KMS-11 (cell line): Measurements from ENCODE around the gene CCHCR1.

ENCODE experiments used
- H2AFZ ChIP-seq: fragments of 200-600 bp; sonication (generic); 2 replicates; pipeline ENCODE4 v1.6.1; 2016; ENCODE audit warnings: antibody characterized with exemption, mixed run types, low read depth
- H3K27ac ChIP-seq: fragments of 200-600 bp; sonication (generic); 2 replicates; pipeline ENCODE4 v1.6.1; 2016; ENCODE audit warnings: mild to moderate bottlenecking, mixed run types
- H3K27me3 ChIP-seq: fragments of 200-600 bp; sonication (generic); 2 replicates; pipeline ENCODE4 v1.6.1; 2017; ENCODE audit warnings: mild to moderate bottlenecking, low read depth, mixed run types, moderate library complexity; ENCODE audit not compliant: insufficient read depth
- H3K36me3 ChIP-seq: fragments of 200-600 bp; sonication (generic); 2 replicates; pipeline ENCODE4 v1.6.1; 2017; ENCODE audit warnings: mild to moderate bottlenecking, mixed run types; ENCODE audit not compliant: insufficient read depth
- H3K4me1 ChIP-seq: fragments of 200-600 bp; sonication (generic); 2 replicates; pipeline ENCODE4 v1.6.1; 2016; ENCODE audit warnings: mild to moderate bottlenecking, low read depth, mixed run types; ENCODE audit not compliant: poor library complexity, severe bottlenecking
- H3K4me2 ChIP-seq: fragments of 200-600 bp; sonication (generic); 2 replicates; pipeline ENCODE4 v1.7.0; 2016; ENCODE audit warnings: mild to moderate bottlenecking, mixed run types
- H3K4me3 ChIP-seq: fragments of 200-600 bp; sonication (generic); IDR thresholded peaks from 2 replicates; pipeline ENCODE4 v1.6.1; 2017; ENCODE audit warnings: low read depth, low read length, mixed read lengths; ENCODE audit not compliant: insufficient read depth
- H3K79me2 ChIP-seq: fragments of 200-600 bp; sonication (generic); 2 replicates; pipeline ENCODE4 v1.6.1; 2016; ENCODE audit warnings: low read depth, mixed run types; ENCODE audit not compliant: insufficient read depth
- H3K9ac ChIP-seq: fragments of 200-600 bp; sonication (generic); 2 replicates; pipeline ENCODE4 v1.6.1; 2016; ENCODE audit warnings: mild to moderate bottlenecking, mixed run types
- H4K20me1 ChIP-seq: fragments of 200-600 bp; sonication (generic); 2 replicates; pipeline ENCODE4 v1.6.1; 2016; ENCODE audit warnings: mild to moderate bottlenecking, mixed run types; ENCODE audit not compliant: insufficient read depth
- CTCF ChIP-seq: fragments of 200-600 bp; sonication (generic); conservative IDR thresholded peaks from 2 replicates; pipeline ENCODE4 v1.6.1; 2017; ENCODE audit warnings: low read depth, mild to moderate bottlenecking, antibody characterized with exemption, low read length, moderate library complexity, mixed read lengths

Gene CCHCR1

GRCh38 chr6:31118178-31118577 lies 39.4 kb downstream of the CCHCR1 start:
- no peak overlapping the region for H3K27ac ChIP-seq
- no peak for TF ChIP-seq CTCF

GRCh38 chr6:31116661-31117385 lies 40.8 kb downstream of the CCHCR1 start:
- H3K4me3 ChIP-seq = no peak overlapping the region
- no peaks in the 10 kb centered on the region for H3K4me1 ChIP-seq
- no peak overlapping the region for H3K4me2 ChIP-seq
- peaks cover 45% of the 10 kb centered on the region; the same call in 1 of the 2 replicates for H3K27me3 ChIP-seq
- TF ChIP-seq CTCF = no peak
- no peak overlapping the region for H3K9ac ChIP-seq
- no peaks in the 10 kb centered on the region for H4K20me1 ChIP-seq
- H3K27ac ChIP-seq = no peak overlapping the region
- H2AFZ ChIP-seq = no peak overlapping the region
- no peaks in the 10 kb centered on the region for H3K36me3 ChIP-seq
- H3K79me2 ChIP-seq = no peaks in the 10 kb centered on the region

More at GRCh38 chr6:31118178-31118577, 39.4 kb downstream of the CCHCR1 start:
- H3K4me1 ChIP-seq = no peaks in the 10 kb centered on the region
- H4K20me1 ChIP-seq = no peaks in the 10 kb centered on the region
- no peak overlapping the region for H3K9ac ChIP-seq
- no peak overlapping the region for H2AFZ ChIP-seq
- no peaks in the 10 kb centered on the region for H3K36me3 ChIP-seq
- H3K27me3 ChIP-seq = peaks cover 48% of the 10 kb centered on the region; the same call in 1 of the 2 replicates
- no peak overlapping the region for H3K4me3 ChIP-seq
- H3K79me2 ChIP-seq = no peaks in the 10 kb centered on the region
- H3K4me2 ChIP-seq = no peak overlapping the region

GRCh38 chr6:31115941-31116560 lies 41.6 kb downstream of the CCHCR1 start:
- no peak overlapping the region for H3K4me2 ChIP-seq
- no peaks in the 10 kb centered on the region for H3K79me2 ChIP-seq
- no peak overlapping the region for H3K27ac ChIP-seq
- H4K20me1 ChIP-seq = no peaks in the 10 kb centered on the region
- TF ChIP-seq CTCF = no peak
- H3K36me3 ChIP-seq = no peaks in the 10 kb centered on the region
- H3K27me3 ChIP-seq = peaks cover 45% of the 10 kb centered on the region; the same call in 1 of the 2 replicates
- no peaks in the 10 kb centered on the region for H3K4me1 ChIP-seq
- no peak overlapping the region for H2AFZ ChIP-seq
- H3K4me3 ChIP-seq = no peak overlapping the region
- H3K9ac ChIP-seq = no peak overlapping the region

GRCh38 chr6:31114970-31115849 lies 42.4 kb downstream of the CCHCR1 start:
- H3K4me2 ChIP-seq = no peak overlapping the region
- no peaks in the 10 kb centered on the region for H3K79me2 ChIP-seq
- no peak overlapping the region for H3K4me3 ChIP-seq
- no peak for TF ChIP-seq CTCF
- no peaks in the 10 kb centered on the region for H3K36me3 ChIP-seq
- no peak overlapping the region for H2AFZ ChIP-seq
- H3K4me1 ChIP-seq = no peaks in the 10 kb centered on the region
- no peak overlapping the region for H3K27ac ChIP-seq
- no peaks in the 10 kb centered on the region for H4K20me1 ChIP-seq
- H3K27me3 ChIP-seq = peaks cover 50% of the 10 kb centered on the region; the same call in 1 of the 2 replicates
- no peak overlapping the region for H3K9ac ChIP-seq
